Measurements from ENCODE around the gene GEMIN5.
"Not testable (repeated sequence)": the region's sequence is repeated elsewhere in the genome, so short reads cannot be mapped to it uniquely, and the experiment has no call there.

Gene GEMIN5

DNA sequence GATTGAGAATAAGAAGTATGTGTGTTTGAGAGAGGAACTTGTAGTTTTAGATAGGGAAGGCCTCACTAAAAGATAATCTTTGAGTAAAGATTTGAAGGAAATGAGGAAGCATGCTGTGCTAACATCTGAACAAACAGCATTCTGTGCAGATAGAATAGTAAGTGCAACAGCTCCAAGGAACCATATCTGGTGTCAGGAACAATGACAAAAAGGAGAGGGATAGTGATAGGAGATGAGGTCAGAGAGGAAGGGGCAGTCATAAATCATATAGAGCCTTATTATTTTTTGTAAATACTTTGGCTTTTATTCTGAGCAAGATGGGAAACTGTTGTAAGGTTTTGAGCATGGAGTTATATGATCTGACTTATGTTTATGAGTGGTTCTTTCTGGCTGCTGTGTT, 6.7 kb upstream of the GEMIN5 start:
- no peak for DNase-seq (ENCODE audit: low read depth)

DNA sequence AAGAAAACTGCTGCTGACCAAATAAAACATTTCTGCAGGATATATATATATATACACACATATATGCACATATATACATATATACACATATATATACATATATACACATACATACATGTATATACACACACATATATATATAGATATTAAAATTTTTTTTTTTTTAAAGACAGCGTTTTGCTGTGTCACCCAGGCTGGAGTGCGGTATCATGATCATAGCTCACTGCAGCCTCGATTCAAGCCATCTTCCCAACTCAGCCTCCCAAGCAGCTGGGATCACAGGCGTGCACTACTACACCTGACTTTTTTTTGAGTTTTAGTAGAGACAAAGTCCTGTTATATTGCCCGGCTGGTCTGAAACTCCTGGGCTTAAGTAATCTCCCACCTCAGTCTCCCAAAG, 5.5 kb upstream of the GEMIN5 start:
- DNase-seq (ENCODE audit: low read depth), result no peak

DNA sequence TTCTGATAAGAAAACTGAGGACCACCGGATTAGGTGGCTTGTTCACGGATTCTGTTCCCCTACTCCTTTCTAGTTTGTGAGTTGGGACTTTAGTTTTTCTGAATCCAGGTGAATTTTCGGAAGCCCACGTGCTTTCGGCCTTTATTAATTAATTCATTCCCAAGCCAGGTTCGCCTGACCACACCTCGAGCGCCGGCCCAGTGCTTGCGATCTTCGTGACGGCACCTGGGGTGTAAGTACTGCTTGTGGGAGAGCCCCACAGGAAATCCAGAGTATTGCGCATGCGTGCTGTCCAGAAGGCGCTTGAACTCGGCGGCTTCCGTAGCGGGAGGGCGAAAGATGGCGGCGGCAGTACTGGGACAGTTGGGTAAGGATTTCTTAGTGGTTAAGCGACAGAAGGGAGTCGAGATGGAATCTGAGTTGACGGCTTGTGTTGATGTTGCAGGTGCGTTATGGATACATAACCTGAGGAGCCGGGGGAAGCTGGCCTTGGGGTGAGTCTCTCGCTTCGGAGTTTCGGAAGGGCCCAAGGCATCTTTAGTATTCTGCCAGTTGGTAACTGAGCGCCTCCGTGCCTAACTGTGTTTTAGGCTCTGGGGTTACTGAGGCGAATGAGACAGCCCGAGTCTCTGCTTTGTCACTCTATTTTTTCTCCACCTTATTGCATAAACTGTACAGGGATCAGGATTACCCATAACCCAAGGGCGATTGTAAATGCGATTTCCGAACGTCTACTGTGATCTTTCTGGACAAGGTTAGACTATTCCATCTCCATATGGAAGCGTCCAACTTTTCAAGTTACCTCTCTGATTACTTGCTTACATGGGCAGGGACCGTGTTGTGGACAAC, 3.0 kb upstream of the GEMIN5 start, which contains the start of gene MRPL22:
Gene MRPL22 (plus strand): TSS at position 302 of the 849 bp plus-strand sequence. CDS start 38 bp downstream, at position 340.
- DNase-seq (ENCODE audit: low read depth), result peak; percentile 93

DNA sequence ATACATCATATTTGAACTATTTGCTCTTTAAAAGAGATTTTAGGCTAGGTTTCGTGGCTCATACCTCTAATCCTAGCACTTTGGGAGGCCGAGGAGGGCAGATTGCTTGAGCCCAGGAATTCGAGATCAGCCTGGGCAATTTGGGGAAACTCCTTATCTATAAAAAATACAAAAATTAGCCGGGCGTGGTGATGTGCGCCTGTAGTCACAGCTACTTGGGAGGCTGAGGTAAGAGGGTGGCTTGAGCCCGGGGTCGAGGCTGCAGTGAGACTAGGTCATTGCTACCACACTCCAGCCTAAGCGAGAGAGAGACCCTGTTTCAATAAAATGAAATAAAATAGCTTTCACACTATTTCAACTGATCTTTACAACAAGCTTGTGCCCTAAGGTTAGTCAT, 2.4 kb upstream of the GEMIN5 start:
- no peak for DNase-seq (ENCODE audit: low read depth)

DNA sequence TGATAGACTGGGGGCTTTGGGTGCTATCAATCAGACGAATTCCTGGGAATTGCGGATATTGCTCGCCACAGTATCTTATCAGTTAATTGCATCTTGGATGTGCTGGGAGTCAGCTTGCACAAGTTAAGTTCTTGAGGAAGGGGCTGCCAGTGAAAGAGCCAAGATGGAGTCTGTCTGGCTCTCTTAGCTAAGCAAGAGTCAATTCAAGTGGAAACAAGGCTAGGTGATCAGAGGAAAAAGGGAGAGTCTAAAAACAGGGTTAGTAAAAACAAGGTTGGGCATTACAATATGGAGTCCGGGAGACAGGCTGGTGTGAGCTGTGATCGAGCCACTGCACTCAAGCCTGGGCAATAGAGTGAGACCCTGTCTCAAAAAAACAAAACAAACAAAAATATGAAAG, 1.4 kb upstream of the GEMIN5 start:
- not testable (repeated sequence) for DNase-seq (ENCODE audit: low read depth)

DNA sequence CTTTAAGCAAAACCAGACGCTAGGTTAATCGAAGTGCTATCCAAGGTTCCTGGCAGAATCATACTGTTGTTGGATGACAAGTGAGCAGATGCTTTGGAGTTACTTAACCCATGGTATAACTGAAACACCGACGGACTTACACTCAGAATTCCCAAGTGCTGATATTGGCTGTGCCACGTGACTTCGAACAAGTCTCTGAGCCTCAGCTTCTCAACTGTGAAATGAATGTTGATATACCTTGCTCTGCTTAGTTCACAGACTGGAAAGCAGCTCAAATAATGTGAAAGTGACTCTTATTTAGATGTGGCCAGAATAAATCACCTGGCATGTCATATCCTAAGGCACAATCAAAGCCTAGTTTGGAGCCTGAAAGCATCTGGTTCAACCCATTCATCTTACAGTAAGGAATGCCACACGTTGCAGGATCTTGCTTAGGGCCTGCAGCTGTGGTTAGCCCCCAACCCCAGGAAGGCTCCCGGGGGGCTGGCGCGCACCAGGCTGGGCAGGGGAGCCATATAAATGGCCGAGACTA, 759 bp downstream of the GEMIN5 start:
- DNase-seq (ENCODE audit: low read depth), result no peak

DNA sequence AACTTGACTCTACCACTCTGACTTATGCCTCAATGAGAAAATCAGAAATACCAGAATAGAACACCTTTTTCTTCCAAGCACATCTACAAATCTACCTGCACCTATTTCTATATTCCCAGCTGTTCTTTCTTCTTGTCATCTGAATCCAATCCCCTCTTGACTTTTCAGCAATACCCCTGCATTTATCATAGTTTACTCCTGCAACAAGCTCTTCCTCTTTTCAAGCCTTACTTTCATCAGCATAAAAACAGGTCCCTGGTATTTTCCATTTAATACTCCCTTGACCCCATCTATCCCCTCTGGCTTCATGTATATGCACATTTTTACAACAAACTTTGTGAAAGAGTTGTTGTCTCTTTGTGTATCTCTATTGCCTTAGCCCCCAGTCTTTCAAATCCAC, 3.1 kb downstream of the GEMIN5 start:
- no peak for DNase-seq (ENCODE audit: low read depth)

DNA sequence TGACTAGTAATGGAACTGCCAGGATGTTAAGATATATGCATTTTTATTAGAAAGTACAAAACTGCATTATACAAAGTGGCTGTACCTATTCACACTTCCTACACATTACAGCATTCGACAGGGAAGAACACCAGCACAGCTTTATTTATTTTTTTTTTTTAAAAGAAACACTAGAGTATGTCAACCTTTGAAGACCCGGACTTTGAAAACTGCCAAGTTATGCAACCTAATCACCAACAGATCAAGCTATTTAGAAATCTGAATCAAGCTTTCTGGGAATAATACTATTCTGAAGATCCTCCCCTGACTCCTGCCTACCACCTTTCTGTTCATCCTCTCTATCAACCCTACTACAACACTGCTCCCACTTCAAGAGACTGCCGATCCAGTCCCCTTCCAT, 4.5 kb downstream of the GEMIN5 start:
- DNase-seq (ENCODE audit: low read depth), result no peak

DNA sequence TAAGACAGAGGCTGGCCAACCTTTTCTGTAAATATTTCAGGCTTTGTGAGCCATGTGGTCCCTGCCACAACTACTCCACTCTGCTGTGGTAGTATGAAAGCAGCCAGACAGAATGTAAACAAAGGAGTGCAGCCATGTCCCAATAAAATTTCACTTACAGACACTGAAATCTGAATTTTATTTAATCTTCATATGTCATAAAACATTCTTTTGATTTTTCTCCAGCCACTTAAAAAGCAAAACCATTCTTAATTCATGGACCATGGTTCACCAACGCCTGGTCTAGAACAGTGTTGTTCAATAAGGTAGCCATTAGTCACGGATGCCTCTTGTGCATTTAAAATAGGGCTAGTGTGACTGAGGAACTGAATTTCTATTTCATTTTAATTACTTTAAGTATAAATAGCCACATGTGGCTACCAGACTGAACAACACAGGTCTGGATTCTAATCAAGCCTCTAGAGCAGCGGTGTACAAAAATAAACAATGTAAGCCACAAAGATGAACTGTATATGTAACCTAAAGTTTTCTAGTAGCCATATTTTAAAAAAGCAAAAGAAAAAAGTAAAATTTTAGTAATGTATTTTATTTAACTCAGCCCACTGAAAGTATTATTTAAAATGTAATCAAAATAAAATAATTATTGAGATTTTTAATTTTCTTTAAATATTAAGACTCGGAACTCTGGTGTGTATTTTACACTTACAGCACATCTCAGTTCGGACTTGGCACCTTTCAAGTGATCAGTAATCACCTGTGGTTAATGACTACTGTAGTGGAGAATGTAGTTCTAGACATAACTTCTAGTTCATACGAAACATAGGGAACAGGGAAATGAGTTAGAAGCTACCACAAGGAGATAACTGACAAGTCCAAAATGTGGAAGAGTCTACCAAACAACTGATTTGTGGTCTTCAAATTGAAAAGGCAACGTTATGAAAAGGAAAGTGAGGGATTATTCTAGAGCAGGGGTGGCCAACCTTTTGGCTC, 14.3 kb downstream of the GEMIN5 start:
- no peak for DNase-seq (ENCODE audit: low read depth)

DNA sequence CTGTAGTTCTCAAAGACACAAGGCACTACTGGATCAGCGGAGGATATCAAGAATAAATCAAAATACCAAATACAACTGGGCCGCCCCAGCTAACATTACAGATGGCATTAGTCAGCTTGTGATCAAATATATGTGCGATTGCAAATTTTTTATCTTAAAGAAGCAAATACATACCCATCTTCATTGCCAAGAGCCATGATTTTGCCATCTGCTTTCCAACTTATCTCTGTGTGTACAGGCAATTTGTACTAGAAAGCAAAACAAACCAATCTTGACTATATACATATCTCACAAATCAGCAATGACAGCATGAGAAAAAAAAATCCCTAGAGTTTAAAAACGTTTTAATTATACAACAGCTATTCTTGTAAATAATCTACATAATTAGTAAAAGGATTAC, 20.3 kb downstream of the GEMIN5 start:
- no peak for DNase-seq (ENCODE audit: low read depth)

DNA sequence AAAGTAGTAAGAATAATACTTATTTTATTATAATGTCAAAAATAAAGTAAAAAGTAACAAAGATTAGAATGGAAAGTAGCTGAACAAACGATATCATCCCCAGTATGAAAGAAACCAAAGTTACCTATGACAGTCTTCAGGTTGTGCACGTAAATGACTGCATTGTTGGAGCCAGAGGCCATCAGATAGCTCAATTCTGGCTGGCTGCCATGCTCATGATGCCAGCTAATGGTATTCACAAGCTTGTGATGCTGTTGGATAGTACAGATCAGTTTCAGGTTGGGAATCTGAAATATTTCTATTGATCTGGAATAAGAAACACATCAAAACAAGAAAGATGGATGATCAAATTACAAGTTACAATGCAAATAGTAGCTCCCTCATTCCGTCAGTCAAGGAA, 21.1 kb downstream of the GEMIN5 start:
- no peak for DNase-seq (ENCODE audit: low read depth)

DNA sequence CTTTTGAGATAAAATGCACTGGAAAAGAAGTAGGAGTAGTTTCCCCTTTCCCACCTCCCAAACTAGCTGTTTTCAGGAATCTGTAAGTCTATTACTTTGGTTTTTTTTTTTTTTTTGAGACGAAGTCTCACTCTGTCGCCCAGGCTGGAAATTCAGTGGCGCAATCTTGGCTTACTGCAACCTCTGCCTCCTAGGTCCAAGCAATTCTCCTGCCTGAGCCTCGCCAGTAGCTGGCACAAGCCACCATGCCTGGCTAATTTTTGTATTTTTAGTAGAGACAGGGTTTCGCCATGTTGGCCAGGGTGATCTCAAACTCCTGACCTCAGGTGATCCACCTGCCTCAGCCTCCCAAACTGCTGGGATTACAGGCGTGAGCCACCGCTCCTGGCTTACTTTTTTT, 32.4 kb downstream of the GEMIN5 start:
- not testable (repeated sequence) for DNase-seq (ENCODE audit: low read depth)

DNA sequence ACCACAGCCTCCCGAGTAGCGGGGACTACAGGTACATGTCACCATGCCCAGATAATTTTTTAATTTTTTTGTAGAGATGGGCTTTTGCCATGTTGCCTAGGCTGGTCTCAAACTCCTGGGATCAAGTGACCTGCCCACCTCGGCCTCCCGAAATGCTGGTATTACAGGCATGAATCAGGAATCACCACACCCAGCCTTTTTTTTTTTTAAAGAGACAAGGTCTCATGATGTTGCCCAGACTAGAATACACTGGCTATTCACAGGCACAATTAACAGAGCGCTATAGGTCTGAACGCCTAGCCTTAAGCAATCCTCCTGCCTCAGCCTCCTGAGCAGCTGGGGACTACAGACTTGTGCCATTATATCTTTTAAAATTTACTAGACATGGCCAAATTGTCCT, 36.1 kb downstream of the GEMIN5 start:
- DNase-seq (ENCODE audit: low read depth), result no peak

DNA sequence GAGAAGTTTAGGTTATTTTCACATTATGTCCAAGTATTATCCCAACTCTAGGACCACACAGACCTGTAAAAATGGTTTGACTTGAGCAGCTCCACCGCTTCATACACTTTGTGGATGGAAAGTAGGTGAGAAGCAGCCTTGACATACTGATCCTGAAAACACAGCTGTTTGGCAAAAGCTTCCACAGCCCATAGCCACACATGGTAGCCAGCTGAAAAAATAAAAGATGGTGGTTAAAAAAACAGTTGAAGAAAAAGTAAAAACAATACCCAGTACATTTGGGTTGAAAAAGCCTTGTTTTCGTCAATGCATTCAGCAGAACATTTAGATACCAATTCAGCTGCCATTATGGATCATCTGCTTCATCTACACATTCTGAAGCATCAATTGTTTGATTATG, 36.7 kb downstream of the GEMIN5 start:
- DNase-seq (ENCODE audit: low read depth), result peak; percentile 51

DNA sequence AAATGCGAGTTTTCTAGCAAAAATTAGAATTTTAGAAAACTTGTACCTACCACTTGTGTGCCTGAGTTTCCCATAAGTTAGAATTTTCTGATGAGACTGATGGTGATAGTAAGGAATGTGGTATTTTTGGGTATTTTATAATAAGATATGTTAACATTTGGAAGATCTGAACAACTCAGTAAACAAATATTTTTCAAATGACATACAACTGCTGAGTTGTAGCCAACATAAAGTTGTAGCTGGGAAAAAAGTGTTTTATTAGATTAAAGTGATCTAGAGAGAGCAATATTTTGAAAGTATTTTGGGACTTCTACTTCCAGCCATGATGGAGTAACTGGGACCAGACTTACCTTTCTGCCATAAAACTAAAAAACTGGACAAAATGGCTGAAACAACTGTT, 37.9 kb downstream of the GEMIN5 start:
- no peak for DNase-seq (ENCODE audit: low read depth)

DNA sequence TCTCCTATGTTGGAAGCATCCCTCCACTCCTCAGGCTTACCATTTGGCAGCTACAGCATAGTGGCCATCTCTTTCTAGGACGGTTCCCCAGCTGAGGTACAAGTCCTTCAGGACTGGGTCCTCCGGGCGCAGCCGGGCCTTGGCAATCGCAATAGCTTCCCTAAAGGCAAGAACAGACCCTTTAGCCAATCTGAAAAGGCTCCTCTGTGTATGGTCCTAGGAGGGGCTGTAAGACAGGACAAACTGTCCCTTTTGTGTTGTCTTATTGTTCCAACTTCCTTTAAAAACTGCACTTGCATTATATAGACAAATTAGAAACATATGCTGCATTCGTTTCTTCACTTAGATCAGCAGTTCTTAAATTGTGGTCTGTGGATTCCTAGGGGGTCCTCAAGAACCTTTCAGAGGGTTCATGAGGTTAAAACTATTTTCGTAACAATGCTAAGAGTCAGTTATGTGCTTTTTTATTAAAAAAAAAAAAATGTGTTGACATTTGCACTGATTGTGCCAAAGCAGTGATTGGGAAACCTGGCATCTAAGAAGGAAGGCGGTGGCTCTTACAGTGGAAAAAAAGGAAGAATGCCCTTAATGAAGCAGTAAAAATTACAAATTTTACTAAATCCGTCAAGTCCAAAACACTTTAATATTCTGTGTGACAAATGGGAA, 38.7 kb downstream of the GEMIN5 start:
- DNase-seq (ENCODE audit: low read depth), result peak; percentile 43

DNA sequence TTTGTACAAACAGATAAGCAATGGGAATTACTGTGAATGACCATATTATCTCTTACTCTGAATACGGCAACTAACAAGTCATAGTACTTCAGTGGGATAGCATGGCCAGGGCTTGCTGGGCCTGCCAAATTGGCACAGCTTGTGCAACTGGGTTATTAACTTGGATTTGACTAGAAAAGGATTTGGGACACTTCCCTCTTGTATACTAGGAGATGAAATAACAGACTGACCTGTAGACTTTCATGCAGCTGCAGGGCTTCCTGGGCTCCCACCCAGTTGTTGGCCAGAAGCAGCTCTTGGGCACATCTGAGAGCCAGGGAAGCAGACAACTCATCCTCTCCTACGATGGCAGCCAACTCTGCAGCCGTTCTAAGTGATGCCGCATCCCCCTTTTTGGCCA, 39.8 kb downstream of the GEMIN5 start:
- DNase-seq (ENCODE audit: low read depth), result no peak

DNA sequence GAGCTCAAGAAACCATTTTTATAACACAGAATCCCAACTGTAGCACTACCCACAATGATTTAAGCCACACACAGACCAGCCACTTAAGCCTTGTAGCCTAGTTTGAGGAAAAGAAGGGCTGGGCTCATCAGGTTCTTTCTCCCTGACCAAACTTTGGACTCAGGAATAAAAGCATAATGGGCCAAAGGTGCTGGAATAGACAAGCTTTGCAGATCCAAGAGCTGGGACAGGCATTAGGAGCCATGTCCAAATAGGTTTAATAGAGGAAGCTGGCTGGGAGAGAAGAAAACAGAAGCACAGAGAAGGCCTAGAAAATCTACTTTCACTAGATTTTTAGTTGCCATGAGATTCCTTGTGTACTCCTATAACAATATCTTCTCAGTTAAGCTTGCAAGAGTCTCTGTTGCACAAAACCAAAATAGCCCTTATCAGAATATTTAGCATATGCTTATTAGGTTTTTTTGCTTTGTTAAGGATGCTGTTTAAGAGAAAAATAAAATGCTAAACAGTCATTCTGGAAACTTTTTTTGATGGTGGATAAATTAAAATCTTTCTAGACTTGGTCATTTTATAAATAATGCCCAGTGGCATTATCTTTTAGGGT, 41.3 kb downstream of the GEMIN5 start:
- DNase-seq (ENCODE audit: low read depth), result no peak

DNA sequence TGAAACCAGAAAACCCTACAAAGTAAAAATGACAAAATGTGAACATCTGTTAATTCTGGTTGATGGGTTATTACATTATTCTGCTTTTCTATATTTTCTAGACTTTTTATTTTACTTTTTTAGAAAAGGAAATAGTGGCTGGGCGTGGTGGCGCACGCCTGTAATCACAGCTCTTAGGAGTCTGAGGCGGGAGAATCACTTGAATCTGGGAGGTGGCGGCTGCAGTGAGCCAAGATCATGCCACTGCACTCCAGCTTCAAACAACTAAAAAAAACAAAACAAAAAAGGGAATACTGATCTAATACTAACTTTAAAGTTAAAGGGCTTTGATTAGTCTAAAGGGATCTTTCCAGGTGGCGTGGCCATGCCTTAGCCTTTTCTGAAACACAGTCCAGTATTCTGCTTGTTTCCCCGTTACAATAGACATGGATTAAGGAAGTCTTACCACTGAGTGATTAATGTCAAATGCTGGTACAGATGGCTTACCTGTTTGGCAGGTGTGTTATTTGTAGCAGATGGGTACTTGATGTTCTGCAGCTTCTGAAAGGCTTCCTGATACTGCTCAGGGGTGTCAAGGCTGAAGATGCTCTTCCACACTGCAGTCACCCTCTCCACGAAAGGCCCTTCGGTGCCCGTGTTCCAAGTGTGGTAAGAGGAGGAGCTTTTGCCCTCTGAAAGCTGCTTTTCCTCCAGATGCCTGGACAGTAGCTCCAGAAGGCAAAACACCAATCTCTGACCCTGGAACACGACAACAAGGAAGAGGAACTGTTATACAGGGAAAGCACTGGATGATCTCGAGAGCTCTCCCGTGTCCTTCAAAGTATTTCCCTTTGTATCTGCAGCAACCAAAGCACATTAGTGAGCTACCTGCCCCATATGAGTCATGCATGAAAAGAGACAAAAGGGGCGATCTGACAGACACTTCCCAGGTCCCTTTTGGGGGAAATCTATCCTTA, 42.1 kb downstream of the GEMIN5 start:
- DNase-seq (ENCODE audit: low read depth), result no peak

DNA sequence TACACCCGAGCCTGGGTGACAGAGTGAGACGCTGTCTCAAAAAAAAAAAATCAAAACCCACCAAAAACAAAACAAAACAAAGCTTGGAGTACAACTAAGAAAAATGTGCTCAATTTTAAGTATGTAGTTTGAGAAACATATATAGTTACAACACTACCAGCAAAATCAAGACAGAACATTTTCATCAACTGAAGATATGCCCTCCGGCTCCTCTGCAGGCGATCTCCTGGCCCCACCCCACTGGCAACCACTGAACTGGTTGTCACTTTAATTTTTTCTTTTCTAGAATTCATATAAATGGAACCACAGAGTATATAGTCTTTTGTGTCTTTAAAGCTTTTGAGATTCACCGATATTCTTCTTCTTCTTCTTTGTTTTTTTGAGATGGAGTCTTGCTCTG, 44.6 kb downstream of the GEMIN5 start:
- DNase-seq (ENCODE audit: low read depth), result no peak

DNA sequence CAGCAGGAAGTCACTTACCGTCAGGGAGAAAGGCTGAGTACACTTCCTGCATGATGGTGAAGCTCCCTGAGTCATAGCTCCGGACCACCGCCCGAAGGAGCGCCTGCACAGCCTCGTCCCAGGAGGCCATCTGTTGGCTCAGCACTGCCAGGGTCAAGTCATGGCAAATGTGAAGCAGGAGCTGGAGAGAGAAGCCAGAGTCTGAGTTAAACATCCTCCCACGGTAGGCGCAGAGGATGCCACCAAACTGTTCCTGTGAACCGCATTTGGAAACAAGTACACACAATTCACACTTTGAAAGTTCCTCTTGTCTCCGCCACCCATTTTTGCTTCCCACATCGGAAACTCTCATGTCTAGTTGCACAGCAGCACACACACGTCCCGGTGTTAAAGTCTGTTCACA, 45.6 kb downstream of the GEMIN5 start:
- DNase-seq (ENCODE audit: low read depth), result no peak

Measured in fibroblast of the conjunctiva (primary cell).